ENCODE results near the gene LHFPL6.

GRCh38 chr13:39452417-39452816, 150.6 kb downstream of the LHFPL6 start:
- TF ChIP-seq CTCF (IDR thresholded peaks at IDR 0.05) (no peak), POLR2AphosphoS5 (IDR thresholded peaks at IDR 0.05) (no peak), EP300 (IDR thresholded peaks at IDR 0.05) (no peak), POLR2A (IDR thresholded peaks at IDR 0.05) (no peak)

All from upper lobe of left lung (tissue), 4 donors.